Thymus (tissue), 11 donors: ENCODE results near the gene RPL29. TPM values are rescaled to one million over a fixed set of nuclear protein-coding genes. Genes with fewer than 3 reads are reported as not detected.
"Not testable (repeated sequence)": the region's sequence is repeated elsewhere in the genome, so short reads cannot be mapped to it uniquely, and the experiment has no call there.

Experiments
- DNase-seq, 9 donors: peaks; one replicate each; pipeline ENCODE4 v3.0.0-alpha.2; 2013; ENCODE audit warnings: low spot score in 9 of 9, low read depth in 6 of 9, missing footprints in 1 of 9
- H3K27ac ChIP-seq, 2 donors: one replicate each; pipeline ENCODE4 v1.5.1; 2013; ENCODE audit warnings: control low read depth in 1 of 2, low read depth in 1 of 2, low read length in 1 of 2, mild to moderate bottlenecking in 1 of 2, moderate library complexity in 1 of 2
- H3K27me3 ChIP-seq, 2 donors: one replicate each; pipeline ENCODE4 v1.5.1; 2013; ENCODE audit warnings: low read length in 1 of 2; ENCODE audit not compliant: control insufficient read depth in 2 of 2, insufficient read depth in 1 of 2
- H3K36me3 ChIP-seq, 2 donors: one replicate each; pipeline ENCODE4 v1.5.1; 2013; ENCODE audit warnings: low read length in 1 of 2, mild to moderate bottlenecking in 1 of 2, moderate library complexity in 1 of 2; ENCODE audit not compliant: control insufficient read depth in 2 of 2, insufficient read depth in 2 of 2
- H3K4me1 ChIP-seq, 2 donors: one replicate each; pipeline ENCODE4 v1.5.1; 2013; ENCODE audit warnings: low read length in 2 of 2; ENCODE audit not compliant: control insufficient read depth in 2 of 2, insufficient read depth in 2 of 2
- H3K4me3 ChIP-seq, 2 donors: one replicate each; pipeline ENCODE4 v1.5.1; 2013; ENCODE audit warnings: low read length in 2 of 2, control low read depth in 1 of 2, mild to moderate bottlenecking in 1 of 2
- H3K9me3 ChIP-seq, 2 donors: one replicate each; pipeline ENCODE4 v1.5.1; 2013; ENCODE audit warnings: low read length in 1 of 2, mild to moderate bottlenecking in 1 of 2; ENCODE audit not compliant: control insufficient read depth in 2 of 2, insufficient read depth in 1 of 2
- WGBS: extraction: QIAGEN DNeasy Blood & Tissue Kit; methylation state at CpG from one replicate; pipeline ENCODE4 v1.1.7; 2013; 5-methylcytosine and 5-hydroxymethylcytosine counted together
- polyA plus RNA-seq: library from polyadenylated mRNA; stranded (reverse); fragments of 200-250 nt; gene quantifications from one replicate; pipeline ENCODE4 v1.2.3, GENCODE V29; 2013
- total RNA-seq: library from RNA; stranded (reverse); fragments of 120-200 nt; gene quantifications from one replicate; pipeline ENCODE4 v1.2.4, GENCODE V29; 2013
- donor health status: healthy.

Gene RPL29
- total and polyA plus RNA-seq, 2 donors, result 1,457 to 1,964 TPM

DNA sequence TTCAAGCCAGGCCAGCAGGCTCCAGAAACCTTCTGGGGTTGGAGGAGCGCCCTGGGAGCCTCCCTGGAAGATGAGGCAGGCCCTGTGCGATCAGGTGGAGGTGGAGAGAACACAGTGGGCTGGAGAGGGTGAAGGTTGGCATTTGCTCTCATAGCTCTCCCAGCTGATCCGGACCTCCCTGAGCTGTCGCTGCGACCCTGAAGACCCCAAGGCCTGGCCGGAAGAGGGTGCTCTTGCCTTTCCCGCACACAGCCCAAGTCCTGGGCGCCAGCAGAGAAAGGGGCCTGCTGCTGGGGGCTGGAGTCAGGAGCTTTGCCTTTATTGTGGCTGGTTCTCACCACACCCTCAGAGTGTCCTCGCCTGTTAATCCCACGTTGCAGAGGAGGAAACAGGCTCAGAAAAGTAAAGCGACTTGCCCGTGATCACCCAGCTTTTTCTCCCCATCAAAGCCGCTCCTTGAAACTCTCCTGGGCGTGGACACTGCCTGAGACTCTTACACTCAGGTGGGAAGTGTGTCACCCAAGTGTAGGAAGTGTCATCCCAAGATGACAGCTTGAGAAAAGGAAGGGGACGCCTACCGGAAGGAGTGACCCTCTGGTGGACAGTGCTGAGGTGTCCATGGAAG is 8.6 kb upstream of the RPL29 start:
- Histone ChIP-seq H3K4me1 (peaks cover 11 to 36% of the 10 kb centered on the region in 2 donors), H3K27ac (no peak overlapping the region), H3K36me3 (no peaks in the 10 kb centered on the region), H3K9me3 (no peaks in the 10 kb centered on the region), H3K4me3 (no peak overlapping the region), H3K27me3 (peaks cover 0 to 2% of the 10 kb centered on the region in 2 donors)
- peak in 6 of 9 donors; percentile 21 to 67 (median 36) for DNase-seq
- whole genome bisulfite sequencing, result 77% methylated on average over 16 of the region's 16 CpGs

DNA sequence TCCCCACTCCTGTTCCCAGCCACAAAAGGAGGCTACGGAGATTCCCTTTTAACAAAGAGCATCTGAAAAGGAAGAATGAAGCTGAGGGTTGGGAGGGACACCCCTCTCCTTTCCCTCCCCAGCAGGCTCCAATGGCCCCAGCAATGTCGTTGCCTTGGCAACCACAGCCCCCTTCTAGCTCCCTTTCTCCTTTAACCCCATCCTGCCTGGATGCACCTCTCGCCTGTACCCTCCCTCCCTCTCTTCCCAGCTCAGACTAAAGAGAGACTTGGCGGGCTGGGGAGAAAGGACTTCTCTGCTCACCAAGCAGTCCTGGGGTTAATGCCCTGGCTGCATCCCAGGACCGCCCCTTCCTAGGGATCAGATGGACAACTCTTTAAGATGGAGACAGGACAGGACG is 7.1 kb upstream of the RPL29 start:
- 91% methylated on average over 6 of the region's 6 CpGs for WGBS
- no peaks in the 10 kb centered on the region for H3K36me3 ChIP-seq
- H3K4me3 ChIP-seq, result no peak overlapping the region
- peaks cover 0 to 2% of the 10 kb centered on the region in 2 donors for H3K27me3 ChIP-seq
- peaks cover 11 to 36% of the 10 kb centered on the region in 2 donors for H3K4me1 ChIP-seq
- no peak overlapping the region for H3K27ac ChIP-seq
- no peak for DNase-seq
- H3K9me3 ChIP-seq, result no peaks in the 10 kb centered on the region

DNA sequence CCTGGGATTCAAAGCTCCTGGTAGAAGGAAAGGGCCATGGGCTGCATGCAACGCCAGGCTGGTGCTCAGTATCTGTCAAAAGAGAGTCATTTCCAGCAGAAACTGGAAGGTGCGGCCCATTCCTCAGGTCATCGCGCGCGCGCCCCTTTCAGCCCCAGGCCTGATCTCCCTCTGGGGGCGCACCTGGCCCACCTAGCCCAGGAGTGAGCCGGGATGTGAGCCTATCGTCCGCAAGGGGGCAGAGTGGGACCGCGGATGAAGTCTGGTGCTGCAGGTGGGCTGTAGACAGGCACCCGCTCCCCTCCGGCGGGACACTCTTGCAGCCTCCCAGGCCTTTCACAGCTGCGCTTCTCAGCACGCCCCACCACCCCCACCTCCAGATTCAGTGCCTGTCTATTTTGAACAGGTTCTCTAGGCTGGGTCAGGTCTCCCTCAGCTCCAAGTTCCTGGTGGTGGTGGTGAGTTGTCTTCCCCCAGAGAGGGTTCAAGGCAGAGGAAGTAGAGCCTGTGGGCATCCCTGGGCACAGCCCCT is 5.8 kb upstream of the RPL29 start:
- no peak overlapping the region for H3K4me3 ChIP-seq
- H3K27ac ChIP-seq, result peak overlapping the region in 1 of 2 donors; percentile 28
- peak; percentile 76 to 95 (median 90) for DNase-seq
- peaks cover 11 to 33% of the 10 kb centered on the region in 2 donors for H3K4me1 ChIP-seq
- no peaks in the 10 kb centered on the region for H3K9me3 ChIP-seq
- H3K27me3 ChIP-seq, result peaks cover 0 to 2% of the 10 kb centered on the region in 2 donors
- 2% methylated on average over 18 of the region's 18 CpGs for WGBS
- H3K36me3 ChIP-seq, result no peaks in the 10 kb centered on the region

DNA sequence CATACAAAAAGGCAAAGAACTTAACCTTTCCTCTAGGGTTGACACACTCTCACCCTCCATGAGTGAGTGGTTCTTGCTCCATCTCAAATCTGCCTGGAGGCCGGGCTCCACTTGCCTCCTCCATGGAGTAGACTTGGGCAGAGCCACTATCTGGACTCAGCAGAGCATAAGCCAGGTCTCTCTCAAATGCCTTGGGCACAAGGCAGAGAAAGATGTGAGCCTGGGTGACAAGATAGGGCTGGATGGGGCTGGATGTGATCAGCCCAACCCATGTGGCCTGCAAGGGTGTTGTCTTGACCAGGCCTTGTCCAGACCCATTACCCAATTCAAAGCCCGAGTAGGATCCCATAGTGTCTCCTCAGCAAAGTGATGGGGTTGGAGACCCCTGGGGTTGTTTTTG is 4.2 kb upstream of the RPL29 start:
- H3K27me3 ChIP-seq, result peaks cover 0 to 2% of the 10 kb centered on the region in 2 donors
- H3K4me1 ChIP-seq, result peaks cover 8 to 27% of the 10 kb centered on the region in 2 donors
- DNase-seq, result no peak
- H3K4me3 ChIP-seq, result no peak overlapping the region
- H3K36me3 ChIP-seq, result peaks cover under 1 to 1% of the 10 kb centered on the region in 2 donors
- H3K27ac ChIP-seq, result no peak overlapping the region
- H3K9me3 ChIP-seq, result no peaks in the 10 kb centered on the region
- WGBS, result over 99% methylated on average over 2 of the region's 2 CpGs

DNA sequence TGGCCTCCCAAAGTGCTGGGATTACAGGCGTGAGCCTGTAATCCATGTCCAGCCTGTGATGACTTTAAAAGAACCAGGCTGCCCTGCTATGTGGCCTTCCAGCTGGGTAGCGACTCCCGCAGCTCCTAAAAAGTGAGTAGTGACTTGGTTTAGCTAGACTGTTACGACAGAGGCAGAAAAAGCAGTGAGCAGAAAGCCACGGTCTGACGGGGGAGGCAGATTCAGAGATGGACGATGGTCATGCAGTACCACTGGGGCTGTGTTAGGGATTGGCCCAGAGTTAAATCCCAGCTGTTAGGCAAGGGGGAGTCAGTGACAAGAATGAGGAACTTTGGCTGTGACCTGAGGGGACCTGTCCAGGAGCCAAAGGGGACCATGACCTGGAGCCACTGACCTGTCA is 3.1 kb upstream of the RPL29 start:
- Histone ChIP-seq H3K4me3 (no peak overlapping the region), H3K27ac (no peak overlapping the region), H3K36me3 (peaks cover 10 to 12% of the 10 kb centered on the region in 2 donors), H3K9me3 (no peaks in the 10 kb centered on the region), H3K27me3 (peaks cover 0 to 2% of the 10 kb centered on the region in 2 donors), H3K4me1 (peaks cover 13 to 30% of the 10 kb centered on the region in 2 donors)
- WGBS, result 96% methylated on average over 7 of the region's 7 CpGs
- no peak for DNase-seq

DNA sequence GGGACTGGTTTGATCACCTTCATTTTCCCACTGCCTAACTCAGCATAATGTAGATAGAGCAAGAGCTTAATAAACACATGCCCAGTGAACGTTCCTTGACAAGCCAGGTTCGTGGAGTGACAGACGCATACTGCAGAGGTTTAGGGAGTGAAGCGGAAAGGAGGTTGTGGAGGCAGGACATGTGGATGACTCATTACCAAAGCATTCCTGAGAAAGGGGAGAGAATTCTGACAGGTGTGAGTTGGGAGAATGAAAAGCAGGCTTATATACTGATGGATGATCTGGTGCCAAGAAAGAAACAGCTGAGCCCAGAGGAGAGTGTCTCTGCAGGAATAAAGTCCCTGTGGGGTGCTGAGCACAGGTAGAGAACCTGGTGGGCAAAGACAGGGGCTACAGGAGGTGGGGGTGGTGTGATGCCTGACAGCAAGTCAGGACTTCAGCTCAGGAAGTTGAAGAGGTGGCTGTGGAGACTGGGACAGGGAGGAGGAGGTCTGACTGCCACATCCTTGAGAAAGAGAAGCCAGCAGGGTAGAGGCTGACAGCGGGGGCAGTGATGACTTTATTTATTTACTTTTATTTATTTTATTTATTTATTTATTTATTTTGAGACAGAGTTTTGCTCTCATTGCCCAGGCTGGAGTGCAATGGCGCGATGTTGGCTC is 2.4 kb upstream of the RPL29 start:
- Histone ChIP-seq H3K27me3 (peaks cover 0 to 2% of the 10 kb centered on the region in 2 donors), H3K9me3 (no peaks in the 10 kb centered on the region), H3K4me3 (no peak overlapping the region), H3K4me1 (peaks cover 13 to 33% of the 10 kb centered on the region in 2 donors), H3K27ac (no peak overlapping the region), H3K36me3 (peaks cover 15 to 17% of the 10 kb centered on the region in 2 donors)
- WGBS, result 92% methylated on average over 7 of the region's 7 CpGs
- no peak for DNase-seq

DNA sequence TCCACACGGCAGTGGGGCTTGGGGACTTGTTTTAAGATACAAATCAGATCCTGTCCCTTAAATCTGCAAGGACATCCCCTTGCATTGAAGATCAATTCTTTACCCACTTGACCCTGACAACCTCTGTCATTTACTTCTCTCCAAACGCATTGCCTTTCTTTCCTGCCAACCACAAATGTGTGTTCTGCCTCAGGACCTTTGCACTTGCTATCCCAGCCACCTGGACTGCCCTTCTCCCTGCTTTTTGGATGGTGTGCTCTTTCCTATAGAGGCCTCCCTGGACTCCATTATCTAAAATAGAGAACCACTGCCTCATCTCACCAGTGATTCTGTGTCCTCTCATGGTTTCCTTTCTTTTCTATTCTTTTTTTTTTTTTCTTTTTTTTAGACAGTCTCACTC is 1.5 kb upstream of the RPL29 start:
- Histone ChIP-seq H3K36me3 (peaks cover 20 to 25% of the 10 kb centered on the region in 2 donors), H3K9me3 (no peaks in the 10 kb centered on the region), H3K4me3 (no peak overlapping the region), H3K27ac (no peak overlapping the region), H3K27me3 (peaks cover 0 to 2% of the 10 kb centered on the region in 2 donors), H3K4me1 (peaks cover 13 to 33% of the 10 kb centered on the region in 2 donors)
- 93% methylated on average over 2 of the region's 2 CpGs for WGBS
- DNase-seq, result no peak

DNA sequence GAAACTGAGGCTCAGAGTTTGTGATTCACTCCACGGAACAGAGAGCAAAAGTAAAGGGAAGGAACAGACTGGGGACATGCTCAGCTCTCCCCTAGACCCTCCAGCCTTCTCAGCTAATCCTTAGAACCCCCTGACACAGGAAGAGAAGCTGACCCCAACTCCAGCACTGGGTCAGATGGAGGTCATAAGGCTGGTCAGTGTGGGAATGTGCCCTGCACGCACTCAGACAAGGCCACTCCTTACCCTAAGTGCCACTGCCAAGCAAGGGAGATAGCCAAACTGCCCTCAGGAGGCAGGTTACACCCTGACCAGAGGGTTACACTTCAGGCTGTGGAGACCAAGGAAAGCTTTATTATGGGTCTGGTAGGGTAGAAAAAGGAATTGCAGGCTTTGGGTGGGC is 1.2 kb downstream of the RPL29 start:
- Histone ChIP-seq H3K9me3 (no peaks in the 10 kb centered on the region), H3K4me3 (peak overlapping the region in 1 of 2 donors; percentile 98), H3K27ac (peak overlapping the region in 1 of 2 donors; percentile 45), H3K27me3 (no peaks in the 10 kb centered on the region), H3K4me1 (peaks cover 9 to 25% of the 10 kb centered on the region in 2 donors), H3K36me3 (peaks cover 27 to 36% of the 10 kb centered on the region in 2 donors)
- no peak for DNase-seq
- 98% methylated on average over 2 of the region's 2 CpGs for WGBS

DNA sequence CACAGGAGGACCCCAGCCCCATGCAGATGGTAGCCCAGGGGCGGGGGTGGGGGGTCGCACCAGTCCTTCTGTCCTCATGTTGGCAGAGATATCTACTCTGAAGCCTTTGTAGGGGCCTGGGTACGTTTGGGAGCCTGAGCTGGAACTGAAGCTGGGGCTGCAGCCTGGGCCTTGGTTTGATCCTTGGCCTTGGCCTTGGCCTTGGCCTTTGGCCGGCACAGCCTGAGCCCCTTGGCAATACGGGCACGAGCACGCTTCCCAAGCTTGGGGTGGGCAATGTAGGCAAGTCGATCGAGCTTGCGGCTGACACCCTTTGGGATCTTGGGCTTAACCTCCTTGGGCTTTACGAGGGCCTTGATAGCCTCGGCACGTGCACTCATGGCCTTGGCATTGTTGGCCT is 2.0 kb downstream of the RPL29 start:
- H3K27ac ChIP-seq, H3K4me3 ChIP-seq, H3K27me3 ChIP-seq, DNase-seq, H3K9me3 ChIP-seq: not testable (repeated sequence)
- peaks cover 27 to 36% of the 10 kb centered on the region in 2 donors for H3K36me3 ChIP-seq
- peaks cover 9 to 32% of the 10 kb centered on the region in 2 donors for H3K4me1 ChIP-seq
- 92% methylated on average over 10 of the region's 13 CpGs for WGBS
